DND-41 (cell line): ENCODE measurements around the gene PRPF38B.

ENCODE experiments used
- ATAC-seq: fragments of 200-7000 bp; cut with Tn5 transposase; 3 replicates; pipeline ENCODE4 v1.9.1; 2021; ENCODE audit warnings: low read depth; ENCODE audit not compliant: insufficient read depth
- DNase-seq: peaks from one replicate; pipeline ENCODE4 v3.0.0-alpha.2; 2020
- H2AFZ ChIP-seq: 2 replicates; pipeline ENCODE4 v1.6.0; 2012; ENCODE audit warnings: low read depth, low read length
- H3K27ac ChIP-seq: 2 replicates; pipeline ENCODE4 v1.5.1; 2012; ENCODE audit warnings: low read length, inconsistent platforms
- H3K27me3 ChIP-seq: fragments of 200-600 bp; sonication (generic); 2 replicates; pipeline ENCODE4 v1.6.0; 2012; ENCODE audit warnings: low read length, mild to moderate bottlenecking, inconsistent platforms; ENCODE audit not compliant: insufficient read depth, poor library complexity
- H3K36me3 ChIP-seq: 2 replicates; pipeline ENCODE4 v1.5.1; 2012; ENCODE audit warnings: low read length, inconsistent platforms; ENCODE audit not compliant: insufficient read depth
- H3K4me1 ChIP-seq: 2 replicates; pipeline ENCODE4 v1.5.1; 2012; ENCODE audit warnings: mild to moderate bottlenecking, low read length; ENCODE audit not compliant: insufficient read depth
- H3K4me2 ChIP-seq: 2 replicates; pipeline ENCODE4 v1.6.0; 2012; ENCODE audit warnings: mild to moderate bottlenecking, moderate library complexity, low read length, inconsistent platforms; ENCODE audit not compliant: insufficient read depth
- H3K4me3 ChIP-seq, 2 experiments: fragments of 200-600 bp in 1 of 2; shearing (Covaris generic) in 1 of 2; 2 replicates each; pipeline ENCODE4 v1.5.1; 2012 to 2016; ENCODE audit warnings: inconsistent platforms in 2 of 2, low read length in 2 of 2, mild to moderate bottlenecking in 2 of 2, low read depth in 1 of 2, moderate library complexity in 1 of 2
- H3K79me2 ChIP-seq: 2 replicates; pipeline ENCODE4 v1.6.0; 2012; ENCODE audit warnings: low read length, inconsistent platforms; ENCODE audit not compliant: insufficient read depth
- H3K9ac ChIP-seq: 2 replicates; pipeline ENCODE4 v1.6.0; 2012; ENCODE audit warnings: low read depth, mild to moderate bottlenecking, inconsistent platforms, low read length, moderate library complexity
- H3K9me3 ChIP-seq: 2 replicates; pipeline ENCODE4 v1.5.1; 2012; ENCODE audit warnings: low read length, moderate library complexity, mild to moderate bottlenecking, inconsistent platforms; ENCODE audit not compliant: insufficient read depth, severe bottlenecking
- H4K20me1 ChIP-seq: 2 replicates; pipeline ENCODE4 v1.6.0; 2012; ENCODE audit warnings: low read length; ENCODE audit not compliant: insufficient read depth
- EZH2 ChIP-seq: IDR thresholded peaks from 3 replicates; pipeline ENCODE4 v1.6.1; 2012; ENCODE audit warnings: borderline replicate concordance, low read depth, mild to moderate bottlenecking, moderate library complexity, low read length, inconsistent platforms; ENCODE audit not compliant: severe bottlenecking
- TF ChIP-seq, protein P1 (sequence below): IDR thresholded peaks from 2 replicates; pipeline ENCODE4 v1.5.1; 2012; ENCODE audit warnings: borderline replicate concordance, low read length, moderate library complexity, mild to moderate bottlenecking; ENCODE audit not compliant: poor library complexity, severe bottlenecking; ENCODE audit errors: extremely low read depth

Gene PRPF38B

DNA sequence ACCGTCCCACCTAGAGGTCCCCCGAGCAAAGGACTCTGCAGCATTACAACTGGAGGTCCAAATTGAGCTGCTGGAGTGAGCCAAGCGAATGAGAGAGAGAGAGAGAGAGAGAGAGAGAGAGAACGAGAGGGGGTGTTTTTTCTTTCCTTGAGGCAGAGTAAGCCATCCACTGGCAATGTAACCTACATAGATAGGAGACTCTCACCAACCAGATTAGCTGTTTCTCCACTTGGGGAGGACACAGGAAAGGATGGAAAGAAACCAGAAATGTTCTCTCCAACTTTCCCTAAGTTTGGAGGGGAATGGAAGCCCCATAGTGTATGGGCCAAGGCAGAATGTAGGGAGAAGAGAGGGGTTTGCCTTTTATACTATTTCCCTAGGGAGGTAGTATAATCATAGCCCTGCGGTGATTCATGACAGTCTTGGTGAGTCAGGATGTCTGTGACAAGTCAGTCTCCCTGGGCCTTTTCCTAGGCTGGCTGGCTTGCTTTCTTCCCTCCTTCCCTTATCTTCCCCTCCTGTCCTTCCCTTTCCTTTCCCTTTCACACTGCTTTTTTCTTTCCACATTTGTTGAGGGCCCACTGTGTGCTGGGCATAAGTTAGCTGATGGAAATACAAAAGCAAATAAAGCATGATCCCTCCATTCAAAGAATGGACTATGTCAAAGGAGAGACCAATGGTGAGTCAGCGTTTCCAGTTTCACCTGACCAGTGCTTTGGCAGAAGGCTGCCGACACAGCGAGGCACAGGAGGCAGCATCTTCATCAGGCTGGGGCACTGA lies 27.7 kb downstream of the PRPF38B start:
- Histone ChIP-seq H3K4me3 (no peak overlapping the region), H3K4me2 (no peak overlapping the region), H3K36me3 (no peaks in the 10 kb centered on the region), H3K4me1 (no peaks in the 10 kb centered on the region), H4K20me1 (no peaks in the 10 kb centered on the region), H2AFZ (no peak overlapping the region), H3K9ac (no peak overlapping the region), H3K9me3 (no peaks in the 10 kb centered on the region), H3K27me3 (peaks cover 7% of the 10 kb centered on the region), H3K79me2 (no peaks in the 10 kb centered on the region), H3K27ac (no peak overlapping the region)
- ATAC-seq (no peak), DNase-seq (no peak)
- TF ChIP-seq, protein P1, sequence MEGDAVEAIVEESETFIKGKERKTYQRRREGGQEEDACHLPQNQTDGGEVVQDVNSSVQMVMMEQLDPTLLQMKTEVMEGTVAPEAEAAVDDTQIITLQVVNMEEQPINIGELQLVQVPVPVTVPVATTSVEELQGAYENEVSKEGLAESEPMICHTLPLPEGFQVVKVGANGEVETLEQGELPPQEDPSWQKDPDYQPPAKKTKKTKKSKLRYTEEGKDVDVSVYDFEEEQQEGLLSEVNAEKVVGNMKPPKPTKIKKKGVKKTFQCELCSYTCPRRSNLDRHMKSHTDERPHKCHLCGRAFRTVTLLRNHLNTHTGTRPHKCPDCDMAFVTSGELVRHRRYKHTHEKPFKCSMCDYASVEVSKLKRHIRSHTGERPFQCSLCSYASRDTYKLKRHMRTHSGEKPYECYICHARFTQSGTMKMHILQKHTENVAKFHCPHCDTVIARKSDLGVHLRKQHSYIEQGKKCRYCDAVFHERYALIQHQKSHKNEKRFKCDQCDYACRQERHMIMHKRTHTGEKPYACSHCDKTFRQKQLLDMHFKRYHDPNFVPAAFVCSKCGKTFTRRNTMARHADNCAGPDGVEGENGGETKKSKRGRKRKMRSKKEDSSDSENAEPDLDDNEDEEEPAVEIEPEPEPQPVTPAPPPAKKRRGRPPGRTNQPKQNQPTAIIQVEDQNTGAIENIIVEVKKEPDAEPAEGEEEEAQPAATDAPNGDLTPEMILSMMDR, result no peak
- no peak for TF ChIP-seq EZH2

DNA sequence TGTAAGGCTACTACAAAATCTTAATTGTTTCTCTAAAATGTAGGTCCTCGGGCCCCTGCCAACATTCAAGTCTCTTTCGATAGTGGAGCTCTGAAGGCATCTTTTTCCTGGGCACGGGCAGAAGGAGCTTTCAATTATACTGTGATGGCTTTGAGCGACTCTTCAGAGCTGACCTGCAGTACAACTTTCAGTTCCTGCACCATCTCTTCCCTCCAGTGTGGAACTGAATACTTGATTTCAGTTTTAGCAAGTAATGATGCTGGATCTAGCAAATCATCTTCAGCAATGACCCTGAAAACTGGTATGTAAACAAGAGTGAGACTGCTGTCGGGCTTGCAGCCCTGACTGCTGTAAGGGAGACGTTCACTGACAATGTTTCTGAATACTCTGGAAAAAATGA lies 30.2 kb downstream of the PRPF38B start:
- H3K4me2 ChIP-seq, result no peak overlapping the region
- no peaks in the 10 kb centered on the region for H3K79me2 ChIP-seq
- ATAC-seq, result no peak
- H2AFZ ChIP-seq, result no peak overlapping the region
- no peaks in the 10 kb centered on the region for H3K9me3 ChIP-seq
- H3K36me3 ChIP-seq, result no peaks in the 10 kb centered on the region
- no peak overlapping the region for H3K4me3 ChIP-seq
- no peak for DNase-seq
- TF ChIP-seq EZH2, result no peak
- TF ChIP-seq, protein P1, result no peak
- peaks cover 4% of the 10 kb centered on the region for H3K27me3 ChIP-seq
- H3K9ac ChIP-seq, result no peak overlapping the region
- H4K20me1 ChIP-seq, result no peaks in the 10 kb centered on the region
- no peaks in the 10 kb centered on the region for H3K4me1 ChIP-seq
- no peak overlapping the region for H3K27ac ChIP-seq

DNA sequence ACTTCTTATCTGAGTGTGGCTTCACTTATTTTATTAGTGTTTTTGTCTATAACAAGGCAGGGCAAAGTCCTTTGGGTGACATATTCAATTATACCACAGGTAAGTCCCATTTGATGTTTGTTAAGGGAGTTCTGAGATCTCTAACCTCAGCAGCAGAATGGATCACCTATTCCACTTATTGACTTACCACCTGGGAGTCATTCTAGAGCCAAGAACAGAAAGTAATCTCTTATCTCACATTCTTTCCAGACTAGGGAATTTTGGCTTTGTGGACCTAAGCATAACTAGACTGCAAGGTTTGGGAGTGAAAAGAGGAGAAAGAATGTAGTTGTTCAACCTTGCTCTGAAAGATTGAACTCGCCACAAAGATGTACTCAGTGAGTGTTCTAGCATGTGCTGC lies 33.8 kb downstream of the PRPF38B start:
- Histone ChIP-seq H3K36me3 (no peaks in the 10 kb centered on the region), H3K27ac (no peak overlapping the region), H3K9me3 (no peaks in the 10 kb centered on the region), H3K4me1 (no peaks in the 10 kb centered on the region), H3K4me2 (no peak overlapping the region), H3K27me3 (no peaks in the 10 kb centered on the region), H3K4me3 (no peak overlapping the region), H3K79me2 (no peaks in the 10 kb centered on the region), H2AFZ (no peak overlapping the region), H3K9ac (no peak overlapping the region), H4K20me1 (no peaks in the 10 kb centered on the region)
- TF ChIP-seq, protein P1, result no peak
- TF ChIP-seq EZH2, result no peak
- no peak for ATAC-seq
- DNase-seq, result no peak
